Spleen (tissue), 11 donors: ENCODE data around the gene IRAK1BP1. TPM values are rescaled to one million over a fixed set of nuclear protein-coding genes. Genes with fewer than 3 reads are reported as not detected.
"Not testable (repeated sequence)": the region's sequence is repeated elsewhere in the genome, so short reads cannot be mapped to it uniquely, and the experiment has no call there.

Experiments
- DNase-seq: peaks from one replicate; pipeline ENCODE4 v3.0.0-alpha.2; 2020
- H3K27ac ChIP-seq, 8 donors: fragments of 200-600 bp; sonication (generic) in 7 of 8; 1 replicate in 4 of 8; 2 replicates in 4 of 8; pipeline versions ENCODE4 v1.5.0 to v1.8.0; 2016 to 2021; ENCODE audit warnings: inconsistent platforms in 4 of 8, mild to moderate bottlenecking in 4 of 8, moderate library complexity in 1 of 8
- H3K27me3 ChIP-seq, 7 donors: fragments of 200-600 bp; sonication (generic) in 6 of 7; replicated peaks in 1 of 7; 1 replicate in 4 of 7; 2 replicates in 3 of 7; pipeline versions ENCODE4 v1.5.0 to v1.8.0; 2016 to 2021; ENCODE audit warnings: inconsistent platforms in 3 of 7, mild to moderate bottlenecking in 1 of 7
- H3K36me3 ChIP-seq, 6 donors: fragments of 200-600 bp; sonication (generic) in 5 of 6; 1 replicate in 4 of 6; 2 replicates in 2 of 6; pipeline versions ENCODE4 v1.5.0 to v1.8.0; 2016 to 2021; ENCODE audit warnings: inconsistent platforms in 2 of 6
- H3K4me1 ChIP-seq, 6 donors: fragments of 200-600 bp; sonication (generic) in 5 of 6; 1 replicate in 3 of 6; 2 replicates in 3 of 6; pipeline versions ENCODE4 v1.5.0 to v1.8.0; 2016 to 2021; ENCODE audit warnings: inconsistent platforms in 3 of 6
- H3K4me3 ChIP-seq, 8 donors: fragments of 200-600 bp; sonication (generic) in 7 of 8; 1 replicate in 4 of 8; 2 replicates in 4 of 8; pipeline versions ENCODE4 v1.5.0 to v1.8.0; 2016 to 2021; ENCODE audit warnings: inconsistent platforms in 4 of 8, mild to moderate bottlenecking in 4 of 8, moderate library complexity in 2 of 8
- H3K9me3 ChIP-seq, 8 donors: fragments of 200-600 bp; sonication (generic) in 7 of 8; 1 replicate in 4 of 8; 2 replicates in 4 of 8; pipeline versions ENCODE4 v1.5.0 to v1.8.0; 2016 to 2021; ENCODE audit warnings: inconsistent platforms in 4 of 8
- CTCF ChIP-seq, 11 experiments: fragments of 200-600 bp in 7 of 11; fragments of 450-650 bp in 4 of 11; sonication (generic) in 4 of 11; IDR thresholded peaks in 8 of 11; conservative IDR thresholded peaks in 3 of 11; 1 replicate in 7 of 11; 2 replicates in 4 of 11; pipeline versions ENCODE4 v1.4.0 to v1.8.0; 2016 to 2021; ENCODE audit warnings: antibody characterized with exemption in 11 of 11, inconsistent platforms in 4 of 11, mild to moderate bottlenecking in 1 of 11
- POLR2A ChIP-seq, 3 donors: fragments of 450-650 bp; IDR thresholded peaks; one replicate each; pipeline ENCODE4 v1.5.1; 2017; ENCODE audit warnings: antibody characterized with exemption in 3 of 3, mild to moderate bottlenecking in 1 of 3
- POLR2AphosphoS5 ChIP-seq, 3 donors: sonication (generic); formaldehyde crosslinking; IDR thresholded peaks; one replicate each; pipeline ENCODE4 v1.5.1; 2017; ENCODE audit warnings: antibody characterized with exemption in 3 of 3
- WGBS, 5 donors: extraction: QIAGEN DNeasy Blood & Tissue Kit in 3 of 5; methylation state at CpG; one replicate each; pipeline versions ENCODE4 v1.1.5 to v1.1.7; 2013 to 2018; 5-methylcytosine and 5-hydroxymethylcytosine counted together
- intact Hi-C: fragments of 100-400 bp; cut with DNase I; formaldehyde crosslinking; loops from one replicate; pipeline ENCODE4 v1.15.0; 2023; ENCODE audit warnings: low total_unique reads
- polyA plus RNA-seq, 3 donors: library from polyadenylated mRNA; stranded (reverse); fragments of 200-250 nt; gene quantifications; one replicate each; pipeline ENCODE4 v1.2.1, GENCODE V29; 2013
- total RNA-seq, 7 donors: library from RNA; depleted of rRNA in 3 of 7; stranded (reverse); fragments of >200 nt in 3 of 7; fragmentation: NEBNext Ultra II Directional in 4 of 7; extraction: Animal tissue kit (Norgen Biotek cat#: 25700) in 4 of 7; gene quantifications; one replicate each; pipeline versions ENCODE4 v1.1.0 to v1.2.1, GENCODE V29; 2016 to 2021
- donor health status: healthy with polysubstance abuse.
- donor health status: DM: no; HTN: no; CAD: no; lungs with moderate emphysema.
- donor health status: DM: no; HTN: no; CAD: no.
- donor health status: Bipolar disorder and iron deficiency.
- donor health status: healthy.
- donor health status: DM: no; HTN: no; CAD: no.
- donor health status: DM: yes; HTN: yes; CAD: no.

IRAK1BP1 gene
- total and polyA plus RNA-seq, 10 donors: 0.61 to 5.2 (median 3.6) TPM

- Histone ChIP-seq H3K36me3 (peaks cover 0 to 6% (median 0%) of the 10 kb centered on the region in 6 donors), H3K27me3 (no peaks in the 10 kb centered on the region), H3K9me3 (peaks cover 0 to 5% (median 0%) of the 10 kb centered on the region in 8 donors), H3K4me3 (no peak overlapping the region), H3K27ac (no peak overlapping the region), H3K4me1 (no peaks in the 10 kb centered on the region)
- 90 to 97% (median 96%) methylated on average over 5 of the region's 5 CpGs for WGBS, 5 donors
- intact Hi-C loops: no loop called here
- TF ChIP-seq CTCF (IDR thresholded peaks at IDR 0.05 in 8 of 11, conservative IDR thresholded peaks at IDR 0.05 in 3 of 11) (no peak), POLR2A (IDR thresholded peaks at IDR 0.05) (no peak), POLR2AphosphoS5 (IDR thresholded peaks at IDR 0.05) (no peak)
- DNase-seq: no peak
Observed at GRCh38 chr6:78883651-78884050, 16.3 kb downstream of the IRAK1BP1 start.

- H3K4me1 ChIP-seq, DNase-seq, H3K4me3 ChIP-seq, H3K9me3 ChIP-seq, H3K27ac ChIP-seq, intact Hi-C loops, H3K36me3 ChIP-seq, H3K27me3 ChIP-seq: not testable (repeated sequence)
- 94 to 98% (median 96%) methylated on average over 5 of the region's 5 CpGs for WGBS, 5 donors
Observed at GRCh38 chr6:78889901-78890300, 22.6 kb downstream of the IRAK1BP1 start.

GRCh38 chr6:78896227-78896626 is 28.9 kb downstream of the IRAK1BP1 start:
- H3K36me3 ChIP-seq: peaks cover 0 to 4% (median 0%) of the 10 kb centered on the region in 6 donors
- H3K27ac ChIP-seq: no peak overlapping the region
- no peak for DNase-seq
- no peaks in the 10 kb centered on the region for H3K27me3 ChIP-seq
- intact Hi-C loops: no loop called here
- no peak overlapping the region for H3K4me3 ChIP-seq
- no peak for TF ChIP-seq CTCF (IDR thresholded peaks at IDR 0.05 in 8 of 11, conservative IDR thresholded peaks at IDR 0.05 in 3 of 11)
- no peak for TF ChIP-seq POLR2A (IDR thresholded peaks at IDR 0.05)
- TF ChIP-seq POLR2AphosphoS5 (IDR thresholded peaks at IDR 0.05): no peak
- 73 to 89% (median 76%) methylated on average over 2 of the region's 2 CpGs for WGBS, 5 donors
- no peaks in the 10 kb centered on the region for H3K4me1 ChIP-seq
- no peaks in the 10 kb centered on the region for H3K9me3 ChIP-seq

- 89 to 99% (median 96%) methylated on average over 2 of the region's 2 CpGs for WGBS, 5 donors
- H3K36me3 ChIP-seq: peaks cover 0 to 7% (median 0%) of the 10 kb centered on the region in 6 donors
Observed at GRCh38 chr6:78908621-78909020, 41.3 kb downstream of the IRAK1BP1 start.

More at GRCh38 chr6:78908621-78909020, 41.3 kb downstream of the IRAK1BP1 start:
- Histone ChIP-seq H3K9me3 (no peaks in the 10 kb centered on the region), H3K27ac (no peak overlapping the region), H3K27me3 (peaks cover 0 to 29% (median 3%) of the 10 kb centered on the region in 7 donors), H3K4me3 (no peak overlapping the region), H3K4me1 (peaks cover 0 to 25% (median 14%) of the 10 kb centered on the region in 6 donors)
- intact Hi-C loops: no loop called here
- no peak for DNase-seq
- TF ChIP-seq POLR2A (IDR thresholded peaks at IDR 0.05) (no peak), CTCF (IDR thresholded peaks at IDR 0.05 in 8 of 11, conservative IDR thresholded peaks at IDR 0.05 in 3 of 11) (no peak), POLR2AphosphoS5 (IDR thresholded peaks at IDR 0.05) (no peak)
